Femur (tissue), 1 donor: Measurements from ENCODE around the gene GIMAP8.
"Not testable (repeated sequence)": the region's sequence is repeated elsewhere in the genome, so short reads cannot be mapped to it uniquely, and the experiment has no call there.

Experiments used
- DNase-seq: peaks from one replicate; pipeline ENCODE4 v3.0.0-alpha.2; 2017

The GIMAP8 gene

DNA sequence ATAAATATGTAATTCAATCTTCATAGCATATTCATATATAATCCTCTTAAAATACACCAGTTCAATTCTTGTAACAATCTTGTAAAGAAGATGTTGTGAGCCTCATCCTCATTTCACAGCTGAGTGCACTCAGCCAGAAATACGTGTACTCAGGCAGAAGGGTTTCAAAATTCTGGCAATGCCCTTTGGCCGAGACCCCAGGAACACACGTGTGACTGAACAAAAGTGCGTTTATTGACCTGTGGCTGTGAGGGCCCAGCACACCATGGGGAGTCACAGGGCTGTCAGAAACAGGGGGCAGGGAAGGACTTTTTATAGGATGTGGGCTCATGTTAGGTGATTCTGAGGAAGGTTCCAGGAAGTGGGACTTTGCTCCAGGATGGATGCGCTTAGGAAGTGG lies 21.5 kb downstream of the GIMAP8 start:
- no peak for DNase-seq

DNA sequence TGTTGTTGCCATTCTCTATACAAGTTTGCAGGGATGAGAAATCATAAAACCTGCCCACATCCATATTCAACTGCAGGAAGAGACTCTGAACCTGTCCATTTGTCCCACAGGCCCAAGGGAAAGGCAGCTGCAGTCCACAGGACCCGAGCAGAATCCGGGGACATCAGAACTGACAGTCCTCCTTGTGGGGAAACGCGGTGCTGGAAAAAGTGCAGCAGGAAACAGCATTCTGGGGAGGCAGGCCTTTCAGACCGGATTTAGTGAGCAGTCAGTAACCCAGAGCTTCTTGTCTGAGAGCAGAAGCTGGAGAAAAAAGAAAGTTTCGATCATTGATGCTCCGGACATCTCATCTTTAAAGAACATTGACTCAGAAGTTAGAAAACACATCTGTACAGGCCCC lies 23.5 kb downstream of the GIMAP8 start:
- no peak for DNase-seq

DNA sequence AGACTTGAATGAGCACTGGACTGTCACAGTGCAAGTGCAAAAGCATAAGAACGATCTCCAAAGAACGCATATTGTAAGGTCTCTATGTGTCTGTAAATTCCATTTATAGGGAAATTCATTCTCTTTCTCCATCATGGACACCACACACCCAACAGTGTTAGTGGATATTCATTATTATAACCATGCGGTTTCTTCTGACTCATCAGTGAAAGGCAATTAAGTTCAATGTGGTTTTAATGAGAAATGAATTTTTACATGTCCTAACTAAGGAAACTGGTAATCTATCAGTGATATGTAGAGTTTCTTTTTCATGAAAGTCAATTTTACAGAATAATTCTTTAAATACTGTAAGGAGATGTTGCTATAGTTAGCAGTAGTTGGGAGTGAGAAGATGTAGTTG lies 25.9 kb downstream of the GIMAP8 start:
- DNase-seq = no peak

DNA sequence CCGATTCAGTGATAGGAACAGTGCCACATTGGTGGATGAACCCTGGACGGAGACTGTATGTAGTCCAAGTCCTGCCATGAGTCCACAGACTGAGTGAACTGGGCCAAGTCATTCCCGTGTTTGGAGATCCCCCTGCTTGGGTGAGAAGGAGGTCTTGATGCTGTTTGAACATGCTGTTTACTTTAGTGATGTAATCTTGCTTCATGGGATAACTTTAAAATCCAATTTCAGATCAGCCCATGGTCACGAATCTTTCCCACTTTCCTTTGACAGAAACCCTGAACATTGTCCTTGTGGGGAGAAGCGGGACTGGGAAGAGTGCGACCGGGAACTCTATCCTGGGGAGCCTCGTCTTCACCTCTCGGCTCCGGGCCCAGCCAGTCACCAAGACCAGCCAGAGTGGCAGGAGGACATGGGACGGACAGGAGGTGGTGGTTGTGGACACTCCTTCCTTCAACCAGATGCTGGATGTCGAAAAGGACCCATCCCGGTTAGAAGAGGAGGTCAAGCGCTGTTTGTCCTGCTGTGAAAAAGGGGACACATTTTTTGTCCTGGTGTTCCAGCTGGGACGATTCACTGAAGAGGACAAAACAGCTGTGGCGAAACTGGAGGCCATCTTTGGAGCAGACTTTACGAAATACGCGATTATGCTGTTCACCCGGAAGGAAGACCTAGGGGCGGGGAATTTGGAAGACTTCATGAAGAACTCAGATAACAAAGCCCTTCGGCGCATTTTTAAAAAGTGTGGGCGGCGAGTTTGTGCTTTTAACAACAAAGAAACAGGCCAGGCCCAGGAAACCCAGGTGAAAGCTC lies 26.6 kb downstream of the GIMAP8 start:
- DNase-seq = no peak

DNA sequence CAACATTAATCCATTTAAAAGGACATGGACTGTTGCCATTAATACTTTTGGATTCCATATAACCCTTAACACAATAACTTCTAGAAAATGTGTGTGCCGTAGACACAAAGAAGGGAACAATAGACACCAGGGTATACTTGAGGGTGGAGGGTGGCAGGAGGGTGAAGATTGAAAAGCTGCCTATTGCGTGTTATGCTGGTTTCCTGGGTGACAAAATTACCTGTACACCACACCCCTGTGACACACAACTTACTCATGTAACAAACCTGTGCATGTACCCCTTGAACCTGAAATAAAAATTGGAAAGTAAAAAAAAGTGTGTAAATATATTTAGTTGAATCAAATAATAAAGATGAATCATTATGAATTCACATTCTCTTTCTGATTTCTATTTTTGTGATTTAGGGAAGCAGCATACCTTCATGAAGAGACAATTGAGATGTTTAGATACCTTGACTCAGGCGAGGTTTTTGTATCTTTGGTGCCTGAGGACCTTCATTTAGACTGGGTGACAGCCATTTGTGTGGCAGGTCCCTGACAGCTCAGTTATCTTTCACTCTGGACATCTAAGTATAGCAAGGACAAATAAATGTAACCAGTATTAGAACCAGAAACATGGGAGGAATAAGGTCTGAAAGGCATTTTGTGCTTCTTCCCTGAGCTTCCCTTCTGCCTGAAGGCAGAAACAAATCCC lies 28.7 kb downstream of the GIMAP8 start:
- no peak for DNase-seq

DNA sequence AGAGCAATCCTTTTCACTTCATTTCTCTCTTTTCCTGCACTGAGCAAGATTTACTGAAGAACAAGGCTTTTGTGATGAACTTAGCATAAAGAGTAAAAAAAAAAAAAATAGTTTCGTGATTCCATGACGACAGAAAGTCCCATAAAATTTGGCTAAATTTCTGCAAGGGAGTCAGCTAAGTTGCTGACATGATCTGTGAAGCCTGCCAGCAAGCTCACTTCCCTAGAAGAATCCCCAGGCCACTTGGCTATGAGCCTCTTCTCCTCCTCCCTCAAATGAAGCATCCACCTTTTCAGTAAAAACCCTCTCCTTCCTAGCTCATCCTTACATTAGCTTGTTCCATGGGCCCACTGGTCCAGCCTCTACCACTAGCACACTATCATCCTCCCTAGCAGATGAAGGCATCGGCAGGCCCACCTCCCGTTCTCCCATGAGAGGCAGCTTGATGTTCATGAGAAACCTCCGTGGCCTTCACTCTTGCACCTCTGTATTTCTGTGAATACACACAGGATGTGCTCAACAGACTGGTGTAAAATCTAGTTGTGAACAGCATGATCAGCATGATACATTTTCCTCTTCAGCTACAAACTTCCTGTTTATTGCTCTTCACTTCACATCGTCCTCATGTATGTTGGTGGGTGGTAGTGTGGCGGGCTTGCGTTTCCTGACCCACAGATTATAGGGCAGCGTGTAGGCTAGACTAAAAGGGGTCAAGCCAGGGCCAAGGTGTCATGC lies 30.9 kb downstream of the GIMAP8 start:
- DNase-seq = no peak

DNA sequence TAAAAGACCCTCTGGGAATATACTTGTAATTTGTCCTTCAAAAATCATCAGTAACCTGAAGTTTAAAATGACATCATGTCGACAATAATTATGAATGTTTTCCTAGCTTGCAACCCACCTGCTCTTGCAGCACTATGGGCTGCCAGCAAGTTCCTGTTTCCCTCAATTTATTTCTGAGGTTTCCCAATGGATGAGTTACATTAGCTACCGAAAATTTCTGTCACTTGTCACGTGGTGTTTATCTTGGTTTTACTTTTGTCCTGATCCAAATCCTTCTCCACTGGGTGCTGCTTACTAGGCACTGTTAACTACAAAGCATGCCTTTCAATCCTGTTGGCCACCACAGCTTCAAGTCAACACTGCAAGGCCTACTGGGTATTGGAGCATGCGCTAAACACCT lies 31.5 kb downstream of the GIMAP8 start:
- no peak for DNase-seq

DNA sequence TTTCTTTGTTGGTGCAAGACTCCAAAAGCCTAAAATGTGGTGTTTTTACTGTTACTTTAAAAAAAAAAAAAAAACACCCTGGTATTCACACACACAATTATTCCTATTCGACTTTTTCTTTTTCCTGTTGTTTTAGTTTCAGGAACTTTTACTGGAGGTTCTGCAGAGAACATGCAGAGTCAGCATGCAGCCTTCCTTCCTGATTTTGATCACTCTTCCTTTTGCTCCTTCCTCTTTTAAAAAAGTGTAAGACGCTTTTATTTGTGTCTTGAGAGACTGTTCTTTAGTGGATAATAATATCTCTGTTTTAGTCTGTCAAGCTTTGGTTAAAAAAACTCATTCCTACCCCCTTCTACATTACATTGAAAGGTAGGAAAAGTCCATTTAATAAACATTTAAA lies 33.1 kb downstream of the GIMAP8 start:
- DNase-seq = not testable (repeated sequence)

DNA sequence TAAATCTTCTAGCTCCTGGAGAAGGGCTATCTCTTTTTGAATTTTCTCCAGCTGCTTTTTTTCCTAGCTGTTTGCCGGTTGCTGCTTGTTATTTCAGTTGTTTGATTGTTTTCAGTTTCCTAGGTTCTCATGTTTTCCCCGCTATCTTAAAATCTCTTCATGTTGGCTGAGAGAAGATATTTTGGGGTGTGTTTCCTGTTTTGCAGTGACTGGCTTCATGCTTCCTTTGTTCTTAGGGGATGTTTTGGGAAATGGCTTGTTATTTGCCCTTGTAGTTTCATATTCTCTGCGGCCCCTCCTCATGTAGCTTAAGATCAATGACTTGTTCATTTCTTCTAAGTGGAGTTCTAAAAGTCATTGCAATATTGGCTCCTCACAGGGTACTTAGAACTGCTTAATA lies 33.6 kb downstream of the GIMAP8 start:
- not testable (repeated sequence) for DNase-seq

DNA sequence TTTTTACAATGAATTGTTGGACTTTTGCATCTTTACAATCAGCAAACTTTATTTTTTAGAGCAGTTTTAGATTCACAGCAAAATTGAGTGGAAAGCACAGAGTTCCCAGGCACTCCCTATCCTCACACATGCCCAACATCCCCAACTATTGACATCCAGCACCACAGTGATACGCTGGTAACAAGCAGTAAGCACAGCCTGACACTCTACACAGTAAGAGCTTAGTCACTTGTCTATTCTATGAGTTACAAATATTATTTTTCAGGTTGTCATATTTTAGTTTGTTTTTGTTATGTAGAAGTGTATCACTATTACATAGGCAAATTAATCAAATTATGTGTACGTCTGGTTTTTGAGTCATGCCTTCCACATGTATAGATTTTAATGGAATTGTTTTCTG lies 37.2 kb downstream of the GIMAP8 start:
- no peak for DNase-seq

DNA sequence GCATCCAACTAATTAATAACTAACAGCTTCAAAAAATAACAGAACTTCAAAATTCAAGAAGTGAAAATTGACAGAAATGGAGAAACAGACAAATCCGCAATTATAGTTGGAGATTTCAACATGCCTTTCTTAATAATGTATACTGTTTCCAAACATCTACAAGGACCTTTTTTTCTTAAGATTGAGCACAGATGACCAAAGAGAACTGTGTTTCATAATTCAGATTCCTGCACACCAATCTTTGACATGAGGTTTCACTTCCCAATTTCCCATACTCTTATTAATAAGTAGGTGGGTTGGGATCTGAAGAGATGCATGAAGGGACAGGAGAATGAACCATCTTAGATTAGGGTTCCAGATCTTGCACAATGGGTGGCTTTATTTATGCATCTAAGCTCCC lies 39.4 kb downstream of the GIMAP8 start:
- no peak for DNase-seq

DNA sequence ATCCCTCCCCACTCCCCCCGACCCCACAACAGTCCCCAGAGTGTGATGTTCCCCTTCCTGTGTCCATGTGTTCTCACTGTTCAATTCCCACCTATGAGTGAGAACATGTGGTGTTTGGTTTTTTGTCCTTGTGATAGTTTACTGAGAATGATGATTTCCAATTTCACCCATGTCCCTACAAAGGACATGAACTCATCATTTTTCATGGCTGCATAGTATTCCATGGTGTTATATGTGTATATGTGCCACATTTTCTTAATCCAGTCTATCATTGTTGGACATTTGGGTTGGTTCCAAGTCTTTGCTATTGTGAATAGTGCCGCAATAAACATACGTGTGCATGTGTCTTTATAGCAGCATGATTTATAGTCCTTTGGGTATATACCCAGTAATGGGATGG lies 43.0 kb downstream of the GIMAP8 start:
- not testable (repeated sequence) for DNase-seq

DNA sequence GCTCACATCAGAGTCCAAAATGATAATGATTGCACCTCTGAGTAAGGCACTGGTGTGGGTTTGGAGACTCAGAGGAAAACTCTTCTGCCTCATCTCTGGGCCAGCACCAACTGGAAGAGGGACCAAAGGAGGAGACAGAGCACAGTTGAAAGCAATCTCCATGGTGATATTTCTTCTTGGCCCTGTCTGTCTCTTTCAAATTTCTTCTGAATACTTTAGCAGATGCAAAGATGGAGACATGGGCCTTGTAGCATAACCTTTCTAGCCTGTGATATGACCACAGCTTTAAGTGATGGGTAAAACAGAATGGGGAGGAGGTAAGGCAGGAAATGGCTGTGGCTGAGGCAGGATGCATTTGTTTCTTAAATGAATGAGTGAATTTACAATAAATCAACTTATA lies 52.1 kb downstream of the GIMAP8 start:
- no peak for DNase-seq

DNA sequence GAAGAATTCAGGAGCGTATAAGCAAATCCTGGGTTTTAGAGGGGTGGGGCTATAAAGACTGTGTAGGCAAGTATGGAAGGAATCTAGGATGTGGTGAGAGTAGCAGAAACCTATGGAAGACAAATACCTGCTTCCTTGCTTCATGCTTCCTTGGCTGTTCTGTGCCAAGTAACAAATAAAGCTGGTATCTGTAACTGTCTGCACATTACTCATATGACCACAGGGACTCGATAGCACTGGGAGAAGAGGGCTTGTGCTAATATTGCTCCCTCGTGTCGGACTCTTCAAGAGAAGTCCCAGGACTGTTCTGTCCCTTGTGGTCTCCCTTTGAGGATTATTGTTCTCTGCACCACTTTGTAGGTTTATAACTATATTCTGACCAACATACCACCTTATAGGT lies 52.7 kb downstream of the GIMAP8 start:
- DNase-seq = no peak

DNA sequence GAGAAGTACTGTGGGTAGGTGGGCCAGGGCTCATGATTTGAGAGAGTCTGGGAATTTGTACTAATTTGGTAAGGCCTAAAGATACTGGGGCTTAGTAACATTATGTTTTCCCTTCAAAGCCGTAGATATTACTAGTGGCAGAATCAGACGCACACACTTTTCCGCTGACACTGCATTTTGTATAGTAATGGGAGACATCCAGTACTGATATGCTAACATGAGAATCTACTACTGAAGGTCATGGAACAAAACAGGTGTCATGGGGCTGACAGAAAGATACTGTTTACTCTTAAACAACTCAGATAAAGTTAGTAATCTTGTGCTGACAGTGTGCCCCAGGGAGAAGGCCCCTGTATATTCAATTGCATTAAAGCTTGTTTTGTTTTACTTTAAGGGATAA lies 53.2 kb downstream of the GIMAP8 start:
- no peak for DNase-seq

DNA sequence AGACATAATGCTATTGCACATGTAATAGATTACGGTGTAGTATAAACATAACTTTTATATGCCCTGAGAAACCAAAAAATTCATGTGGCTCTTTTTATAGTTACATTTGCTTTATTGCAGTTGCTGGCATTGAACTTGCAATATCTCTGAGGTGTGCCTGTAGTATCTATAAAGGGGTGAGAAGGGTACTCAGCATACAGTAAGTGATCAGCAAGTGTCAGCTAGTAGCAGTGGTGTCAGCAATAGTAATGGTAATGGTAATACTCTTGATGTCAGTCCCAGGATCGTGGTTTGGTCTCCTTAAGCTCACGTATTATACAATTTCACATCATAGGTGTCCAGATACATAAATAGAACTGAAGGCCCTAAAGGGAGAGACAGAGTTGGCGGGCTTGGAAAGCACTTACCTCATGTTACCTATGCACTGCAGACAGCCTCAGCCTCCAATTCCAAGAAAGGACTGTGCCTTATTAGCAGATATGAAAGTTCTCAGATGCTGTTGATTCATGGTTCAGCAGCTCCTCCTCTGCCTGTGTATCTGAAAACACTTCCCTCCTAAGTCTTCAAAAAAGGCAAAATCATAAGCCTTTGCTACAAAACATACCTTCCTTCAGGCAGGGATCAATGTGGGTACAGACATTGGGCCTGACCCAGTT lies 57.6 kb downstream of the GIMAP8 start:
- no peak for DNase-seq

DNA sequence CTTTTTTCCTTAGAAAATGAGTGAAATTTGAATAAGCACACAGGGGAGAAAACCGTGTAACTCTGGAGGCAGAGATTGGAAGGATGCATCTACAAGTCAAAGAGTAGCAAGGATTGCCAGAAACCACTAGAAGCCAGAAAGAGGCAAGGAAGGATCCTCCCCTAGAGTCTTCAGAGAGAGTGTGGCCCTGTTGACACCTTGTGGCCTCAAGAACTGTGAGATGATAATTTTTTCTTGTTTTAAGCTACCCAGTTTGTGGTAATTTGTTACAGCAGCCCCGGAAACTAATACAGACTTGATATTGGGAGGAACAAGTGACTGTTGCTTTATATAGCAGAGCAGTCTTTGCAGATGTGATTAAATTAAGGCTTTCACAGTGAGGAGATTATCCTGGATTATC lies 60.6 kb downstream of the GIMAP8 start:
- no peak for DNase-seq

DNA sequence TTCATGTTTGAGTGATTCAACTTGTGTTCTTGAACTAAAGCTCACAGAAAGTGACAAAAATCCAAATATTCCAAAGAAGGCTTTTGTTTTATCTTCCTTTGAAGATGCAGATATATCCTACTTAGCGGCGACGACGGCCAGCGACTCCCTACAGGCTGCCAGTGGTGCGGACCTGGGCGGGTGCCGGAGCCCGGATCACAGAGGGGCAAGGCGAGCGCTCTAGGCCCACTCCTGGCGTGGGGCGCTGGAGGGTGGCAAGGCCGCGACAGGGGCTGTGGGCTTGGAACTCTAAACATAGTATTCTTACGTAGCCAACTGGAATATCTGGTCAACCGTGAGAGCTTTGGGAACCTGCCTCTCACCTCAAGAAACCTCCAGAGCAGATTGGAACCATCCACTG lies 63.3 kb downstream of the GIMAP8 start:
- DNase-seq = no peak

DNA sequence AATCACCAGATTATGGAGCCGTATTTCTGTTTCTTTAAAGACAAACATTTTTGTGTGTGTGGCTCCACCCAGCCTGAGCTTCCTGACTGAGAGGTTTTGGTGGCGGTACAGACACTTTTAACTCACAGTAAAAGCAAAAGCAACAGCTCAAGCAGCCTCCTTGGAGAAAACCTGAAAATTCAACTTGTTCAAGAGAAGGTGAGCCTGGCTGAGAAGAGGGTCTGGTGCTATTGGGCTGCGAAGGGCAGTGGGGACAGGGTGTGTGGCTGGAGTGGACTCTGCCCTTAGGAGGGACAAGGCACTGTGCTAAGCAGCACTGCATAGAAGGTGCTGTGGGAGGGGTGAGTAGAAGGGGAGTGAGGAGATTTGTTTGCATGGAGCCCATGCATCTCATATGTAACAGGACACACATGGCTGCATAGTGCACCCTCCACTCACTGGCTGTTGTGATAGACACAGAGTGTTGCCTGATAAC lies 64.4 kb downstream of the GIMAP8 start, which contains the start of gene GIMAP7:
TSS of gene GIMAP7 (plus strand) at position 125 of the 475 bp plus-strand sequence. CDS start 5,103 bp downstream, outside the sequence.
- DNase-seq = no peak

DNA sequence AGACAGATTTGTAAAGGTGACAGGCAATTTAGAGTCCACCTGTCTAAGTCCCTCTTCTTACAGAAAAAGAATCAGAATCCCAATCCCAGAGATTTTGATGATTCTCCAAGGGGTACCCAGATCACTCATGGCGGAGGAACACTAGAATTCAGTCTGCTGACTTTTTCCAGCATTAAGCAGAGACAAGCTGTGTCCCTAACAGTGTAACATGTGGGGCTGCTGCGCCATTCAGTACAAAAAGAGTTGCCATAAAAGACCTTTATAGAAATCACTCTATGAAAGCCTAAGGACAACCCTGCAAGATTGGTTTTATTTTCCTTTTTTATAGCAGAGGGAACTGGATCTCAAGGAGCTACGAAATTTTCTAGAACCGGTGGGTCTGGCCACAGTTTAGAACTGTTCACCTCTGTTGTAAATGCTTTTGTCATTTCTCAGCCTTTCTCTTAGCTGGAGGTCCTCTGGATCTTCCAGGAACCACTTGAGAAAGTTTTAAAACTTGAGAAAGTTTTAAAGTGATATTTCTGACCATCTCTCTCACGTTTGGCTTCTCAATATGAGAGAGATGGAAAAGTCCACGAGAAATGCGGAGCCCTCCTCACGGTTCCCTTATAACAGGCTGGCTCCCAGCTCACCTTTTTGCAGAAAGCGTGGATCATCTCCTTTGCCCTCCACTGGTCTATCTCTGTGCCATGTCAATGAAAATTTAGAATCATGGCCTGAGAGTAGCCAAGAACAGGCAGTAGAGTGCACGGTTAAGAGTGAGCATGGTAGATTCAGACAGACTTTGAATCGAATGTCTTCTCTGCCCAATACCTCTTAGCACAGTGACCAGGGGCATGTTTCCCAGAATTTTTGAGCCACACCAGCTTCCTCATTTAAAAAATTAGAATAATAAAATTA lies 65.1 kb downstream of the GIMAP8 start:
- DNase-seq = no peak

DNA sequence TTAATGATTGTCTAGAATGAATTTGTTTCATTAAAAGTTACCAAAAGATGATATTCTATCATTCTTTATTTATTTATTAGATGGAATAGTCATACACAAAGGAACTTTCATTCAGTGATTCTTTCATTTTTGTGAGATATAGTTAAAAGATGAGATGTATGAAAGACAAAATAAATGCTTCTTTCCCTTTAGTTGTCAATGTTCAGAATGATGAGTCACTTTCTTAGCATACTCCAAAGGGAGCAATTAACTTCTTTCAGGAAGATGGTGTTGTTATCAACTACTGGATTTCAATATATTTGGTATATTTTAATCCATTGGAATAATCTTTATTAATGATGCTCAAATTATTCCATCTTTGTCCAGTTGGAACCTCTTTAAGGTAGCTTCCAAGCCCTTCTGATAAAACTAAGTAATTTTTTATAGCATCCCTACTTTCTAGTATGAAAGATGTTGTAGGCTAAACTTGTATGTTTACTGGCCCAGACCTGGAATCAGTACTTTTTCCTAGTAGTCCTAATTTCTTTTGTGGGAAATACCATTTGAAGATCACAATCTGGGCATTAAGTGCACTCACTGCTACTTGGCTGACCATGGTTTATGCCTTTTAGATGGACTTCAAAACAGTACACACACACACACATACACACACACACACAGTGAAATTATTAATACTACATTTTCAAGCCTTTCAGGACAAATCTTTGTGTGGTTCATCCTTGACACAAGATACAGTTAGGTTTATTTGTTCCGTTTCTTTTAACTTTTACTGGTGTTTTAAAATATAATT lies 66.7 kb downstream of the GIMAP8 start:
- DNase-seq = no peak
